Fibroblast of lung (primary cell): Measurements from ENCODE around the gene APRT. TPM values are rescaled to one million over a fixed set of nuclear protein-coding genes. Genes with fewer than 3 reads are reported as not detected.

Source experiments
- DNase-seq, 2 donors: peaks; one replicate each; pipeline versions ENCODE4 v3.0.0 to v3.0.0-alpha.2; 2010; ENCODE audit warnings: low read depth in 2 of 2
- H2AFZ ChIP-seq: 2 replicates; pipeline ENCODE4 v1.5.1; 2012; ENCODE audit warnings: low read length, control low read depth, inconsistent platforms
- H3K27ac ChIP-seq: 2 replicates; pipeline ENCODE4 v1.5.1; 2011; ENCODE audit warnings: low read length, control low read depth; ENCODE audit not compliant: insufficient read depth
- H3K27me3 ChIP-seq: 2 replicates; pipeline ENCODE4 v1.5.1; 2011; ENCODE audit warnings: mild to moderate bottlenecking, low read length; ENCODE audit not compliant: control insufficient read depth, insufficient read depth
- H3K36me3 ChIP-seq: 2 replicates; pipeline ENCODE4 v1.5.1; 2011; ENCODE audit warnings: low read length; ENCODE audit not compliant: control insufficient read depth, insufficient read depth
- H3K4me1 ChIP-seq: 2 replicates; pipeline ENCODE4 v1.5.1; 2011; ENCODE audit warnings: low read length; ENCODE audit not compliant: control insufficient read depth, insufficient read depth; ENCODE audit errors: extremely low read depth
- H3K4me2 ChIP-seq: 2 replicates; pipeline ENCODE4 v1.5.1; 2011; ENCODE audit warnings: low read length, control low read depth; ENCODE audit not compliant: insufficient read depth; ENCODE audit errors: extremely low read depth
- H3K4me3 ChIP-seq, 4 experiments: fragments of 200-600 bp in 1 of 4; sonication (generic) in 1 of 4; replicated peaks in 1 of 4; 2 replicates each; pipeline ENCODE4 v1.5.1; 2011 to 2016; ENCODE audit warnings: low read length in 4 of 4, low read depth in 3 of 4, mild to moderate bottlenecking in 3 of 4, control low read depth in 2 of 4, inconsistent platforms in 1 of 4, mixed read lengths in 1 of 4; ENCODE audit not compliant: insufficient read depth in 1 of 4; ENCODE audit errors: control extremely low read depth in 1 of 4
- H3K79me2 ChIP-seq: 2 replicates; pipeline ENCODE4 v1.5.1; 2012; ENCODE audit warnings: mild to moderate bottlenecking, low read length, inconsistent platforms; ENCODE audit not compliant: control insufficient read depth, insufficient read depth
- H3K9ac ChIP-seq: 2 replicates; pipeline ENCODE4 v1.5.1; 2011; ENCODE audit warnings: mild to moderate bottlenecking, low read length, control low read depth; ENCODE audit not compliant: insufficient read depth
- H3K9me3 ChIP-seq: 2 replicates; pipeline ENCODE4 v1.5.1; 2012; ENCODE audit warnings: low read depth, low read length; ENCODE audit not compliant: control insufficient read depth, insufficient read depth
- H4K20me1 ChIP-seq: 2 replicates; pipeline ENCODE4 v1.5.1; 2011; ENCODE audit warnings: low read length; ENCODE audit not compliant: control insufficient read depth, insufficient read depth; ENCODE audit errors: extremely low read depth
- EZH2 ChIP-seq: IDR thresholded peaks from 2 replicates; pipeline ENCODE4 v1.5.1; 2012; ENCODE audit warnings: low read length, control low read depth, mild to moderate bottlenecking; ENCODE audit errors: missing control alignments
- polyA plus RNA-seq, 2 donors: library from polyadenylated mRNA; depleted of rRNA in 1 of 2; stranded (reverse) in 1 of 2; unstranded in 1 of 2; fragments of >200 nt; gene quantifications; 2 replicates each; pipeline ENCODE4 v1.2.1, GENCODE V29; 2011 to 2012; ENCODE audit warnings: missing spikeins in 1 of 2
- total RNA-seq: library from RNA; depleted of rRNA; stranded (reverse); fragments of >200 nt; gene quantifications from 2 replicates; pipeline ENCODE4 v1.2.1, GENCODE V29; 2014
- TF ChIP-seq, protein P1 (sequence below), 2 donors: IDR thresholded peaks in 1 of 2; conservative IDR thresholded peaks in 1 of 2; 1 replicate in 1 of 2; 2 replicates in 1 of 2; pipeline ENCODE4 v1.5.1; 2011 to 2012; ENCODE audit warnings: low read length in 2 of 2, control low read depth in 1 of 2, inconsistent platforms in 1 of 2, low read depth in 1 of 2, mild to moderate bottlenecking in 1 of 2

The APRT gene
- total and polyA plus RNA-seq, 2 donors (not counting 1 experiment from before 2014, with no cell fraction given): 39.2 to 95.6 TPM

DNA sequence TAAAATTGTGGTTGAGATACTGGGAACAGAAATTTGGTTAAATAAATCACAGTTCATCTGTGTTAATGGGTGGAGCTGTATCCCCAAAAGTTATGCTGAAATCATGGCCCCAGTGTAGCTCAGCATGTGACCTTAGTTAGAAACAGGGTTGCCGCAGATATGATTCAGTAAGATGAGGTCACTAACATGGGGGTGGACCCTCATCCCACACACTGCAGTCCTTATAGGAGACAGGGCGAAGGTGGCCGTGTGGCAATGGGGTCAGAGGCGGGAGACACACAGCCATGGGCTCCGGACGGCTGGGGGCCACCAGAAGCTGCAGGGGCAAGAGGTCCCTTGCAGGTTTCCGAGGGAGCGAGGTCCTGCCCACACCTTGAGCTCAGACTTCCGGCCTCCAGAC lies 34.4 kb upstream of the APRT start:
- no peaks in the 10 kb centered on the region for H3K36me3 ChIP-seq
- H3K27ac ChIP-seq: no peak overlapping the region
- H2AFZ ChIP-seq: no peak overlapping the region
- no peak for TF ChIP-seq EZH2
- TF ChIP-seq, protein P1, sequence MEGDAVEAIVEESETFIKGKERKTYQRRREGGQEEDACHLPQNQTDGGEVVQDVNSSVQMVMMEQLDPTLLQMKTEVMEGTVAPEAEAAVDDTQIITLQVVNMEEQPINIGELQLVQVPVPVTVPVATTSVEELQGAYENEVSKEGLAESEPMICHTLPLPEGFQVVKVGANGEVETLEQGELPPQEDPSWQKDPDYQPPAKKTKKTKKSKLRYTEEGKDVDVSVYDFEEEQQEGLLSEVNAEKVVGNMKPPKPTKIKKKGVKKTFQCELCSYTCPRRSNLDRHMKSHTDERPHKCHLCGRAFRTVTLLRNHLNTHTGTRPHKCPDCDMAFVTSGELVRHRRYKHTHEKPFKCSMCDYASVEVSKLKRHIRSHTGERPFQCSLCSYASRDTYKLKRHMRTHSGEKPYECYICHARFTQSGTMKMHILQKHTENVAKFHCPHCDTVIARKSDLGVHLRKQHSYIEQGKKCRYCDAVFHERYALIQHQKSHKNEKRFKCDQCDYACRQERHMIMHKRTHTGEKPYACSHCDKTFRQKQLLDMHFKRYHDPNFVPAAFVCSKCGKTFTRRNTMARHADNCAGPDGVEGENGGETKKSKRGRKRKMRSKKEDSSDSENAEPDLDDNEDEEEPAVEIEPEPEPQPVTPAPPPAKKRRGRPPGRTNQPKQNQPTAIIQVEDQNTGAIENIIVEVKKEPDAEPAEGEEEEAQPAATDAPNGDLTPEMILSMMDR (conservative IDR thresholded peaks at IDR 0.05 in 1 of 2, IDR thresholded peaks at IDR 0.05 in 1 of 2; ENCODE audit: low read depth in 1 of 2, low read length in 2 of 2): no peak
- H3K27me3 ChIP-seq: no peaks in the 10 kb centered on the region
- no peaks in the 10 kb centered on the region for H3K9me3 ChIP-seq
- H3K4me3 ChIP-seq: no peak overlapping the region
- DNase-seq: peak; percentile 14 to 22
- H3K9ac ChIP-seq: no peak overlapping the region
- H3K4me1 ChIP-seq: no peaks in the 10 kb centered on the region
- H3K79me2 ChIP-seq: no peaks in the 10 kb centered on the region
- H4K20me1 ChIP-seq: no peaks in the 10 kb centered on the region
- no peak overlapping the region for H3K4me2 ChIP-seq

- Histone ChIP-seq H3K27me3 (no peaks in the 10 kb centered on the region), H2AFZ (no peak overlapping the region), H4K20me1 (no peaks in the 10 kb centered on the region), H3K9me3 (no peaks in the 10 kb centered on the region), H3K4me3 (no peak overlapping the region), H3K27ac (no peak overlapping the region), H3K4me1 (no peaks in the 10 kb centered on the region), H3K4me2 (no peak overlapping the region), H3K36me3 (peaks cover 2% of the 10 kb centered on the region), H3K79me2 (no peaks in the 10 kb centered on the region), H3K9ac (no peak overlapping the region)
- TF ChIP-seq EZH2: no peak
- TF ChIP-seq, protein P1 (conservative IDR thresholded peaks at IDR 0.05 in 1 of 2, IDR thresholded peaks at IDR 0.05 in 1 of 2; ENCODE audit: low read depth in 1 of 2, low read length in 2 of 2): no peak
- DNase-seq: no peak
These were observed 32.8 kb upstream of the APRT start for GRCh38 chr16:88844419-88845036.

- no peaks in the 10 kb centered on the region for H3K9me3 ChIP-seq
- H3K4me1 ChIP-seq: no peaks in the 10 kb centered on the region
- no peak overlapping the region for H2AFZ ChIP-seq
- no peak overlapping the region for H3K27ac ChIP-seq
- H3K9ac ChIP-seq: no peak overlapping the region
- H3K4me3 ChIP-seq: no peak overlapping the region
- TF ChIP-seq, protein P1 (conservative IDR thresholded peaks at IDR 0.05 in 1 of 2, IDR thresholded peaks at IDR 0.05 in 1 of 2; ENCODE audit: low read depth in 1 of 2, low read length in 2 of 2): no peak
- TF ChIP-seq EZH2: no peak
- H3K79me2 ChIP-seq: no peaks in the 10 kb centered on the region
- H4K20me1 ChIP-seq: no peaks in the 10 kb centered on the region
- no peak overlapping the region for H3K4me2 ChIP-seq
- H3K27me3 ChIP-seq: no peaks in the 10 kb centered on the region
- DNase-seq: no peak
- peaks cover 3% of the 10 kb centered on the region for H3K36me3 ChIP-seq
These were observed 31.5 kb upstream of the APRT start for GRCh38 chr16:88843256-88843655.
